AG04450 (cell line): ENCODE measurements around the gene E4F1. TPM values are rescaled to one million over a fixed set of nuclear protein-coding genes. Genes with fewer than 3 reads are reported as not detected.

Source experiments
- CTCF ChIA-PET: fragments of 300-600, 350-600 bp; formaldehyde crosslinking; extraction: SDS; loops from one replicate; lab custom pipeline; 2022; ENCODE audit warnings: antibody characterized with exemption, inconsistent platforms; lab: Charles Lee
- POLR2A ChIA-PET: fragments of 350-600 bp; formaldehyde crosslinking; extraction: SDS; loops from one replicate; lab custom pipeline; 2021; ENCODE audit warnings: antibody characterized with exemption, inconsistent platforms; lab: Yijun Ruan, JAX
- DNase-seq: peaks from one replicate; pipeline ENCODE4 v3.0.0-alpha.2; 2011; ENCODE audit warnings: low read depth, low spot score
- H3K27ac ChIP-seq: one replicate; pipeline ENCODE4 v1.5.1; 2012; ENCODE audit warnings: low read depth, low read length, control low read depth
- H3K27me3 ChIP-seq: one replicate; pipeline ENCODE4 v1.6.0; 2012; ENCODE audit warnings: low read length; ENCODE audit not compliant: control insufficient read depth, insufficient read depth
- H3K4me3 ChIP-seq: 2 replicates; pipeline ENCODE4 v1.5.1; 2011; ENCODE audit warnings: mild to moderate bottlenecking, low read depth, low read length, control low read depth
- H3K9me3 ChIP-seq: 2 replicates; pipeline ENCODE4 v1.5.1; 2012; ENCODE audit warnings: low read length; ENCODE audit not compliant: control insufficient read depth, insufficient read depth
- polyA plus RNA-seq: library from polyadenylated mRNA; depleted of rRNA; stranded (reverse); fragments of >200 nt; gene quantifications from 2 replicates; pipeline ENCODE4 v1.2.3, GENCODE V29; 2011
- TF ChIP-seq, protein P1 (sequence below): IDR thresholded peaks from 2 replicates; pipeline ENCODE4 v1.5.1; 2011; ENCODE audit warnings: low read depth, low read length, control low read depth, inconsistent platforms

The E4F1 gene
- polyA plus RNA-seq, 1 experiment, result 8.5 TPM

DNA sequence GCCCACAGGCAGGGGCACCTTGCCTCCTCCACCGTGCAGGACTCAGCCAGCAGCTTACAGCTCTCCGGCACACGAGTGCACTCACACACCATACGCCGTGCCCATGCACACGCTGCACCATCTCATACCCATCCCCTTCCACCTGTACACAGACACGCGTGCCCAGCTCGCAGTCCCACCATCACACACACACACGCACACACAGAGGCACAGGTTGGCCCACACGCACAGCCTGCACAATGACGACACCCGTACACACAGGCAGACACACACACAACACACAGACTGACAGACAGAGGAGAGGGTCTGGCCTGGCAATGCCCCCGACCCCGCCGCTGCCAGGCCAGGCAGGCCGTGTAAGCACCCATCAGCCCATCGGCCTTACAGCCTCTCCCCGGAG is 39.0 kb upstream of the E4F1 start:
- Histone ChIP-seq H3K4me3 (no peak overlapping the region), H3K27me3 (peaks cover 2% of the 10 kb centered on the region), H3K9me3 (no peaks in the 10 kb centered on the region; the same call in 1 of the 2 replicates), H3K27ac (no peak overlapping the region)
- ChIA-PET CTCF (no interaction called here), POLR2A (interaction anchor here (1.2 kb wide), 1 partner anchor 23 kb away, joined by 3 read pairs; no protein-coding TSS in a partner anchor)
- DNase-seq, result no peak
- TF ChIP-seq, protein P1, sequence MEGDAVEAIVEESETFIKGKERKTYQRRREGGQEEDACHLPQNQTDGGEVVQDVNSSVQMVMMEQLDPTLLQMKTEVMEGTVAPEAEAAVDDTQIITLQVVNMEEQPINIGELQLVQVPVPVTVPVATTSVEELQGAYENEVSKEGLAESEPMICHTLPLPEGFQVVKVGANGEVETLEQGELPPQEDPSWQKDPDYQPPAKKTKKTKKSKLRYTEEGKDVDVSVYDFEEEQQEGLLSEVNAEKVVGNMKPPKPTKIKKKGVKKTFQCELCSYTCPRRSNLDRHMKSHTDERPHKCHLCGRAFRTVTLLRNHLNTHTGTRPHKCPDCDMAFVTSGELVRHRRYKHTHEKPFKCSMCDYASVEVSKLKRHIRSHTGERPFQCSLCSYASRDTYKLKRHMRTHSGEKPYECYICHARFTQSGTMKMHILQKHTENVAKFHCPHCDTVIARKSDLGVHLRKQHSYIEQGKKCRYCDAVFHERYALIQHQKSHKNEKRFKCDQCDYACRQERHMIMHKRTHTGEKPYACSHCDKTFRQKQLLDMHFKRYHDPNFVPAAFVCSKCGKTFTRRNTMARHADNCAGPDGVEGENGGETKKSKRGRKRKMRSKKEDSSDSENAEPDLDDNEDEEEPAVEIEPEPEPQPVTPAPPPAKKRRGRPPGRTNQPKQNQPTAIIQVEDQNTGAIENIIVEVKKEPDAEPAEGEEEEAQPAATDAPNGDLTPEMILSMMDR, result no peak

DNA sequence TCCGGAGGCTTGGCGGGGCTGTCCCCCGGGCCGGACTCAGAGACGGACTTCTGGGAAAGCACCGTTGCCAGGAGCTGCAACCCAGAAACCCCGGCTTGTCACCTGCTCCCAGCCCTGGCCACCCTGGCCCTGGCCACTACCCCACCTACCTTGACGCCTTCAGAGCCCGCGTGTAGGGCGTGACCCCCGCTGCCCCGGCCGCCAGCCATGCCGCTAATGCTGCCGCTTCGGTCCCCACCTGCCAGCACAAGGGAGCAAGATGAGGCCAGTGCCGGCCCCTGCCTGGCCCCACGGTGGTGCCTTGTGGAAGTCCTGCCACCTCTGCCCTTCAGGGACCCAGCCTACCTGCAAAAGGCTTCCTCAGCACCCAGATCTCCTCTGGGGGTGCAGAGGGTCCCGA is 38.4 kb upstream of the E4F1 start:
- Histone ChIP-seq H3K27ac (no peak overlapping the region), H3K27me3 (peaks cover 2% of the 10 kb centered on the region), H3K9me3 (no peaks in the 10 kb centered on the region; the same call in 1 of the 2 replicates), H3K4me3 (no peak overlapping the region)
- POLR2A ChIA-PET, result interaction anchor here (1.3 kb wide), 1 partner anchor 29 kb away, joined by 4 read pairs; the partner anchor contains the start of gene TRAF7
- CTCF ChIA-PET, result no interaction called here
- DNase-seq, result no peak
- TF ChIP-seq, protein P1, result no peak

DNA sequence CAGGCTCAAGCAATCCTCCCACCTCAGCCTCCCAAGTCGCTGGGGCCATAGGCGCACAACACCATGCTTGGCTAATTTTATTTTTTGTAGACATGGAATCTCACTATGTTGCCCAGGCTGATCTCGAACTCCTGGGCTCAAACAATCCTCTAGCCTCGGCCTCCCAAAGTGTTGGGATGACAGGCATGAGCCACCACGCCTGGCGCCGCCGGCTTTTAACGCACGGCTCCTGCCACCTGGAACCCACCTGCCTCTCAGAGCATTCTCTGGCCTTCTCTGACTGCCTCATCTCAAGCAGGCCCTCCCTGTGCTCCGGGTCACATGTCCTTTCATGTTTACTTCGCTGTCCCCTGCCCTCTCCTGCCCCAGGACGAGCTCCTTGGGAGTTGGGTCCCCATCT is 37.3 kb upstream of the E4F1 start:
- DNase-seq, result no peak
- TF ChIP-seq, protein P1, result no peak
- H3K9me3 ChIP-seq, result no peaks in the 10 kb centered on the region; the same call in 1 of the 2 replicates
- H3K4me3 ChIP-seq, result no peak overlapping the region
- peaks cover 2% of the 10 kb centered on the region for H3K27me3 ChIP-seq
- CTCF ChIA-PET, result no interaction called here
- no peak overlapping the region for H3K27ac ChIP-seq
- POLR2A ChIA-PET, result interaction anchor here (1.3 kb wide), 1 partner anchor 31 kb away, joined by 4 read pairs; the partner anchor contains the start of gene TRAF7

DNA sequence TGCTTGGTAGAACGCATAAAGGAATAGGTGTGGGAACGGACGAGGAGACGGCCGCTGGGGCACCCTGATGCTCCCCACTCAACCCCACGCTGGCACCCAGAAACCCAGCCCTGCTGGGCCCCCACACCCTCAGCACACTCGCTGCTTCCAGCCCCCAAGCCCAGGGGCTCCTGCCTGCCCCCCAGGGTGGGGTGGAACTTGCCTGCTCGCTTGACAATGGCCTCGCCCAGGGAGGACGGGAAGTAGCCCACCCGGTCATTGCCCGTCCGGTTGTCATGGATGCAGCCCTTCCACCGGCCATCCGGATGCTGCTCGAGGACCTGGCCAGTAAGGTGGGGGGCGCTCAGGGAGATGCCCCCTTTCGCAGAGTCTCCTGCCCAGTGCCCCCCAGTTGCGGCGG is 36.9 kb upstream of the E4F1 start:
- Histone ChIP-seq H3K4me3 (no peak overlapping the region), H3K27me3 (peaks cover 2% of the 10 kb centered on the region), H3K27ac (no peak overlapping the region), H3K9me3 (no peaks in the 10 kb centered on the region; the same call in 1 of the 2 replicates)
- TF ChIP-seq, protein P1, result no peak
- POLR2A ChIA-PET, result no interaction called here
- DNase-seq, result no peak
- CTCF ChIA-PET, result no interaction called here

DNA sequence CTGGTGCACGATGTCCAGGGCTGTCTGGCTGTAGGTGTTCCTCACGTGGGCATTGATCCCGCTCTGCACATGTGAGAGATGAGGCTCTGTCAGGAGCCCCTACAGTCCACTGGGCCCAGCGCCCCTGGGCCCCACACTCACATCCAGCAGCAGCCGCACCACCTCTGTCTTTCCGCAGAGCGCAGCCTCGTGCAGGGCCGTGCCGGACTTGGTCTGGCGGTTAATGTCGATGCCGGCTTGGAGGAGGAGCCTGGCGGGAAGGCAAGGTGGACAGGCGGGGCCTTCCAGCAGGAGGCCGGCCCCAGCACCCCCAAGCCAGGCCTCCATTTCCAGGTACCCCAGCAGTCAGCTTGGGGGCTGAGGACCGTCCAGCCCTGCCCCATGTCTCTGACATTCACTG is 36.2 kb upstream of the E4F1 start:
- H3K4me3 ChIP-seq, result no peak overlapping the region
- ChIA-PET POLR2A (interaction anchor here (0.6 to 1.4 kb wide), 2 partner anchors 20 to 32 kb away, joined by 3 to 14 read pairs; partner anchors contain the start of gene TRAF7), CTCF (no interaction called here)
- TF ChIP-seq, protein P1, result no peak
- no peak for DNase-seq
- peaks cover 2% of the 10 kb centered on the region for H3K27me3 ChIP-seq
- H3K9me3 ChIP-seq, result no peaks in the 10 kb centered on the region; the same call in 1 of the 2 replicates
- no peak overlapping the region for H3K27ac ChIP-seq
